Measurements from ENCODE around the gene LRRC34. TPM values are rescaled to one million over a fixed set of nuclear protein-coding genes. Genes with fewer than 3 reads are reported as not detected.
A peak's percentile ranks its signal among the peaks of the same experiment; 100 is the strongest.

Gene LRRC34
- total RNA-seq: 1.5 and 2.0 TPM in 2 replicates
- long read RNA-seq, partial matches to known transcripts: 0 of 6 reads
- long read RNA-seq, other reads (novel, unspliced or antisense): 2 of 6 reads

GRCh38 chr3:169812332-169813235 lies at the start of gene LRRC34, which contains the start of gene LRRIQ4:
Gene LRRC34 (minus strand): TSS chr3:169812904. CDS start chr3:169812548, 356 bp downstream.
Gene LRRIQ4 (plus strand): TSS chr3:169812870. CDS start chr3:169821922, 9,052 bp downstream.
- Mint-ChIP-seq H3K4me1 (ENCODE audit: unreplicated experiment) (peaks cover 16% of the 10 kb centered on the region), H3K36me3 (ENCODE audit: unreplicated experiment) (no peaks in the 10 kb centered on the region), H3K27me3 (ENCODE audit: unreplicated experiment) (no peaks in the 10 kb centered on the region), H3K27ac (ENCODE audit: unreplicated experiment) (peak within 1 kb of the TSS; percentile 87), H3K9me3 (ENCODE audit: unreplicated experiment) (peaks cover 16% of the 10 kb centered on the region), H3K4me3 (ENCODE audit: unreplicated experiment) (peak within 1 kb of the TSS; percentile 76)
- TF ChIP-seq CTCF (IDR thresholded peaks at IDR 0.05): peak; percentile 9
- DNase-seq (ENCODE audit: extremely low spot score, unreplicated experiment): peak; percentile 88

- Mint-ChIP-seq H3K27me3 (ENCODE audit: unreplicated experiment) (peaks cover 16% of the 10 kb centered on the region), H3K4me3 (ENCODE audit: unreplicated experiment) (no peak overlapping the region), H3K27ac (ENCODE audit: unreplicated experiment) (no peak overlapping the region), H3K4me1 (ENCODE audit: unreplicated experiment) (peaks cover 2% of the 10 kb centered on the region), H3K36me3 (ENCODE audit: unreplicated experiment) (no peaks in the 10 kb centered on the region), H3K9me3 (ENCODE audit: unreplicated experiment) (no peaks in the 10 kb centered on the region)
- DNase-seq (ENCODE audit: extremely low spot score, unreplicated experiment): no peak
- no peak for TF ChIP-seq CTCF (IDR thresholded peaks at IDR 0.05)
Observed at GRCh38 chr3:169861871-169862270, 49.2 kb upstream of the LRRC34 start.

GRCh38 chr3:169857811-169858210 lies 45.1 kb upstream of the LRRC34 start:
- no peaks in the 10 kb centered on the region for H3K36me3 Mint-ChIP-seq (ENCODE audit: unreplicated experiment)
- H3K9me3 Mint-ChIP-seq (ENCODE audit: unreplicated experiment): no peaks in the 10 kb centered on the region
- TF ChIP-seq CTCF (IDR thresholded peaks at IDR 0.05): no peak
- DNase-seq (ENCODE audit: extremely low spot score, unreplicated experiment): no peak
- no peak overlapping the region for H3K27ac Mint-ChIP-seq (ENCODE audit: unreplicated experiment)
- H3K4me3 Mint-ChIP-seq (ENCODE audit: unreplicated experiment): no peak overlapping the region
- H3K4me1 Mint-ChIP-seq (ENCODE audit: unreplicated experiment): no peaks in the 10 kb centered on the region
- peaks cover 40% of the 10 kb centered on the region for H3K27me3 Mint-ChIP-seq (ENCODE audit: unreplicated experiment)

- DNase-seq (ENCODE audit: extremely low spot score, unreplicated experiment): no peak
- H3K4me1 Mint-ChIP-seq (ENCODE audit: unreplicated experiment): no peaks in the 10 kb centered on the region
- TF ChIP-seq CTCF (IDR thresholded peaks at IDR 0.05): no peak
- H3K4me3 Mint-ChIP-seq (ENCODE audit: unreplicated experiment): no peak overlapping the region
- no peaks in the 10 kb centered on the region for H3K9me3 Mint-ChIP-seq (ENCODE audit: unreplicated experiment)
- peaks cover 38% of the 10 kb centered on the region for H3K27me3 Mint-ChIP-seq (ENCODE audit: unreplicated experiment)
- no peak overlapping the region for H3K27ac Mint-ChIP-seq (ENCODE audit: unreplicated experiment)
- no peaks in the 10 kb centered on the region for H3K36me3 Mint-ChIP-seq (ENCODE audit: unreplicated experiment)
Observed at GRCh38 chr3:169855514-169855913, 42.8 kb upstream of the LRRC34 start.

GRCh38 chr3:169850618-169851017 lies 37.9 kb upstream of the LRRC34 start:
- H3K27me3 Mint-ChIP-seq (ENCODE audit: unreplicated experiment): peaks cover 28% of the 10 kb centered on the region
- no peaks in the 10 kb centered on the region for H3K9me3 Mint-ChIP-seq (ENCODE audit: unreplicated experiment)
- no peaks in the 10 kb centered on the region for H3K36me3 Mint-ChIP-seq (ENCODE audit: unreplicated experiment)
- no peak overlapping the region for H3K4me3 Mint-ChIP-seq (ENCODE audit: unreplicated experiment)
- no peak for TF ChIP-seq CTCF (IDR thresholded peaks at IDR 0.05)
- no peak for DNase-seq (ENCODE audit: extremely low spot score, unreplicated experiment)
- H3K27ac Mint-ChIP-seq (ENCODE audit: unreplicated experiment): no peak overlapping the region
- no peaks in the 10 kb centered on the region for H3K4me1 Mint-ChIP-seq (ENCODE audit: unreplicated experiment)
